Stimulated activated CD8-positive, alpha-beta memory T cell treated with anti-CD3 and anti-CD28 coated beads, Interleukin-7, amount 100 ng/mL, for 24 hours (primary cell): ENCODE measurements around the gene GARNL3.

Experiments
- DNase-seq: peaks from one replicate; pipeline ENCODE4 v3.0.0-alpha.2; 2020; ENCODE audit warnings: low read depth

The GARNL3 gene

GRCh38 chr9:127313042-127313560, 48.5 kb downstream of the GARNL3 start:
- DNase-seq = no peak

DNA sequence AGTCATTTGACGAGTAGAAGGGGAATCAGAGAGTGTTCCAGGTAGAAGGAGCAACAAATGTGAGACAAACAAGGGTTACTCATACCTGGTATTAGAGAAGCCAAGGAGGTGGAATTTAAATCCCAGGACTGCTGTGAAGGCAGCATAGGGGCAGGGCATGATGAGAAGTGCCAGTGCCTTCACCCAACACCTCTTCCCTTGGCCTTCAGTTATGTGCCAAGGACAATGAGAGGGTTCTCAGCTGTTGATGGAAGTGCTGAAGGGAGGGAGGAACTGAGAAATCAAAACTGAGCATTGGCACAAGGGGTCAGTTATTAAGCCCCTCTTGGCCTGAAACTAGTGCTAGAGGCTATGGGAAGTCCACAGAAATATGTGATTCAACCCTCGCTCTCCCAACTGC, 50.3 kb downstream of the GARNL3 start:
- DNase-seq = no peak

DNA sequence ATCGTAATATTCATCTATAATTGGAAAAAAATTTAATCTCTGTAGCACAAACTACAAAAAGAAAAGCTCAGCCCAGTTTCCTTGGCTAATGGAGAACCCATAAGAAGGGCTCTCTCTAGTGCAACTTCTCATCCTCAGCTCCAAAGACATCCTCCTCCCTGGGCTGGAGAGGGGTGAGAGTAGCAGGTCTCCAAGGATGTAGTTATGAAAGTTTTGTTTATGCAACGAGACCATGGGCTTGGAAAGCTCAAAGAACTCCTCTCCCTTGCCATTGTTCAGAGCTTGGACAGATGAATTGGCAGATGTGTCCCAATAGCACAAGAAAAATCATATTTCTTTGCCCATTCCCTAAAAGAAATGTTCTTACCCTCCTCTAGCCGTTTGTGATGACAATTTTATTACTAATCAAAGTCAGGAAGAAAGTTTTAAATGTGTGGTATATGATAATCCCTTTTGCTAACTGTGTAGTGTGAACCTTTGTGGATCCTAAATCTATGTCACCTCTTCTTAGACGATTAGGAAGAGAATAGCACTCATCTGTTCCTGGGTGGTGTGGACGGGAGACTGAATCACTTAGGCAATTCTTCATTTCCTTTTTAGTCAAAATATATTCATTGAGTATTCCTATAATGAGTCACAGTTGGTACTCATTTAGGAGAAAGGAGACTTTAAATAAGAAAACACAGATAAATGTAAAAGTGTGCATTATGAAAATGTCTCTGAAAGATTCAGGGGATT, 52.2 kb downstream of the GARNL3 start:
- DNase-seq = no peak

- DNase-seq = no peak
Observed at GRCh38 chr9:127318651-127319167, 54.1 kb downstream of the GARNL3 start.

DNA sequence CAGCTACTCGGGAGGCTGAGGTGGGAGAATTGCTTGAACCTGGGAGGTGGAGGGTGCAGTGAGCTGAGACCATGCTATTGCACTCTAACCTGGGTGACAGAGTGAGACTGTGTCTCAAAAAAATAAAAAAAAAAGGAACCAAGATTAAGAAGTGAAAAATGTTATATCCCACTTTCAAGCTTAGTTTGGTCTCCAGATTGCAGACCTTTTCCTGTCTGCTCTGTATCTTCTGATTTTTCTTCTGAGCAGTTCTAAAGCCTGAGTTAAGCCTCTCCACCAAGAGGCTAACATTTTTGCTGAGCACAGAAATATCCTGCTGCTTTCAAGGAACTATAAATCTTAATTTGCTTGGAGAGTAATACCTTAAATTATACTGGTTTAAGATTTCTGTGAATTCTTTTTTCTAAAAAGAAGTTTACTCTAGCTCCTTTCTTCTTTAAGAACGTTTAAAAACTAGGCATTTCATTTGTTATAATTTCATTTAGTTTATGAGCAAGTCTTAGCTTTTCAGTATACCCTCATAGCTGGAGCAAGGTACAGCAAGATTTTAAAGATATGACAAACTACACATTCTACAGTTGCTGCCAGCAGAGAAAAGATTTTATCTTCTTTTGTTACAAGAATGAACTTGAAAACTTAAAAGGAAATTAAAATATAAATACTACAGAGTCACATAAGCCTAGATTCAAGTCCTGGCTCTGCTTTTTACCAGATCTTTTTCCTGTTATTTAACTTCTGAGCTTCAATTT, 55.0 kb downstream of the GARNL3 start:
- DNase-seq = no peak

GRCh38 chr9:127320115-127320378, 55.5 kb downstream of the GARNL3 start:
- DNase-seq = no peak

DNA sequence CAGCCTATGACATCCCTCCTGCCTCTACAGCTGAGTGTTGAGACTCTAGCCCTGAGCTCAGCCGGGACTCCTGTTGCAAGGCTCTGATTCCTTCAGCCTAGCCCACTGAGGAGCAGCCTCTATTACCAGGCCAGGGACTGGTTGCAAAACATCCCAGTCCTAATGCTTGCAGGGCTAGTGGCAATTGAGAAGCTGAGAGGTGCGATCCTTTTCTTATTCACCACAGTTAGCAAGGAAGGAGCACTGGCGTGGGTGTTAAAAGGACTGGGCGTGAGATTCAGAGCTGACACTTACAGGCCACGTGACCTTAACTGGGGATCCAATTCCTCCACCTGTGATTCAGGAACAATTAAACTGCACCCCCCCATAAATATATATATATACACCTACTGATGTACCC, 58.8 kb downstream of the GARNL3 start:
- no peak for DNase-seq

GRCh38 chr9:127330501-127330900, 65.9 kb downstream of the GARNL3 start:
- no peak for DNase-seq

- no peak for DNase-seq
Observed at GRCh38 chr9:127333221-127334064, 68.9 kb downstream of the GARNL3 start.

- no peak for DNase-seq
Observed at GRCh38 chr9:127334725-127335124, 70.2 kb downstream of the GARNL3 start.

- no peak for DNase-seq
Observed at GRCh38 chr9:127336086-127336485, 71.5 kb downstream of the GARNL3 start.

- no peak for DNase-seq
Observed at GRCh38 chr9:127336506-127337352, 72.2 kb downstream of the GARNL3 start.

- no peak for DNase-seq
Observed at GRCh38 chr9:127340721-127341120, 76.1 kb downstream of the GARNL3 start.

GRCh38 chr9:127341152-127341551, 76.6 kb downstream of the GARNL3 start:
- DNase-seq = no peak

DNA sequence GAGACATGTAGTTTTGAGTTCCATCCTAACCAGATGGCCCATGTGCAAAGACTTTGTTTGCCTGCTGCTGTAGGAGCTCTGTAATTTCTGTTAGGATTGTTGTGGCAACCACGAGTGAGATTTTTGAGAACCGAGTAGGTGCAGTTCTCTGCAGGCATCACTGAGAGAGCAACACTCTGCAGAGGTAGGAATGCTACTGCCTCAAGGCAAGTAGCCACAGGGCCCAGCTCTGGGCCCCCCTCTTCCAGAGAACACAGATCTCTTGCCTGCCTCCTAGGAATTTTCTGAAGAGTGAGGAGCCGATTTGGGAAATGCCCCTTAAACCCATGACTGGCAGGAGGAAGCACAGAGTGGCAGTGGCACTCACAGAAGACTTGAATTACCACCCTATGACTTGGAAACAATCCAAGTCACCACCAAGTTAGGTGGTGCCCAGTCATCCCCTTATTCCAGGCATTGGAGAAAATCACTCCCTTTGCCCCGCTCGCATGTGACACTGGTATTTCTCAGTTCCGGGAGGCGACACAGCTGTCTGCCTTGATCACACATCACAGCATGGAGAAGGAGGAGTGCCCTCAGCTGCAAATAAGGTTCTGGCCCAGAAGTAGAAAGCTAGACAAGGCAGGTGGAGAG, 79.9 kb downstream of the GARNL3 start:
- DNase-seq = no peak

DNA sequence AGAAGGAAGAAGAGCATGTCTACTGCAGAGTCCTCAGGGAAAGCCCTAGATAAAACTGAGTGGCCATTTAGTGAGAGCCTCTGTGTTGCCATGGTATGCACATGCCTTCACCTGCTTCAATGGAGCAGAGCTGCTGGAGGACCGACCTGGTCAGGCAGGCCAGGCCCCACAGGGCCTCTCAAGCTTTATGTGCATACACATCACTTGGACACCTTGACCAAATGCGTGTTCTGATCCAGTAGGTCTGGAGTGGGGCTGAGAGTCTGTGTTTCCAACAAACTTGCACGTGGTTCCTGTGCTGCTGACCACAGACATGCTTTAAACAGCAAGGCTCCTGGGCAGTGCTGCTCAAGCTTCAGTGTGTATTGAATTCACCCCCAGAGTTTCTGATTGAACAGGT, 81.0 kb downstream of the GARNL3 start:
- no peak for DNase-seq

DNA sequence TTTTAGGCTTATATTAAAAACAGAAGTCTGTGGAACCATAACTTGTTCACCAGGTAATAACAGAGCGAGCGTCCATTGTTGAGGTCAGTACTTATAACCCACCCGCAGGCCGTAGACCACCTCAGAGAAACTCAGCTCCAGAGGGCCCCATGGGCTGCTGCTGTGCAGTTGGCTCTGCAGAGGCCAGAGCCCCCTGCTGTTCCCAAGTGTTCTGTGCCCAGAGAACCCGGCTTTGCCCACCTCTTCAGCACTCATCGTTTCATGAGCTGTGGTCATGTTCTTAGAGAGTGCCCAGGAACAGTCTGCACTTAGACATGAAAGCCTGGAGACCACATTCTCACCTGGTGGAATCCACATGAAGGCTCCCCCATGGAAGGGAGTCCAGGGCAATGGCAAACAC, 82.0 kb downstream of the GARNL3 start:
- DNase-seq = no peak

DNA sequence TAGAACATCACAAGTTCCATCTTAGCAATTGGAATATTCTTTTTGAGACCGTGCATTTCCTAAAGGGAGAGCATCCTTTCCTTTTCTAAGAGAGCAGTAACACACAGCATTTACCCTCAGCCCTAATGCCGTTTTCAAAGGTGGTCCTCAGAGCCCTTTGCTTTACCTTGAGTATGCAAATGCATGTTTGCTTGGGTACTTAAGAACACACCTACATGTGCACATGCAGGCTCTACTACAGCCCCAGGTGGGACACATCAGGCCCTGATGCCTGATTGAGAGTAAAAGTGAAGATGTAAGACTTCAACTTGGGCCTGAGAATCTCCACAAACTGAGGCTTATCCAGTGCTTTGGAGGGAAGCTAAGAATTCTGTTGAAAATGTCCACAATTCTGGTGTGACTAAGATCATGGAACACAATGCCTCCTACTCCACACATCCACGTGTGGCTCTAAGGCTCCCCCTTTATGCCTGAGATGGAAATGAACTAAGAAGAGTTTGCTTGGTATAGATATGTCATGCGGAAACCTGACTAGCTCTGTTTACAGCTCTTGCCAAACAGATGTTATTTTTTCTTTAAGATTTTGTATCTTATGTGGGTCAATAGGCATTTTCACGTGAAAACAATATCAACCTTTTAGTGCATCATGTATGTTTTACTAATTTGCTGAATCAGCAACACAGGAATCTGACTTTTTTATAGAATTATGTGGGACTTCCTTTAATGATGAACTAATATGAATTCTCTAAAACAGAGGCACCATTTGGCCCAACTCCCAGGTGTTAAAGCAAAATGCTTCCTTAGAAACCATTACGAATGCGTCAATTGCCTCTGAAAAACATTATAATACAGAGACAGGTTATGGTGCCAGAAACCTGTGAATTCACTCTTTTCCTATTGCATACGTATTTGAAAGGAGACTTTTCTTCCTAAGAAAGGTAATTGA, 83.5 kb downstream of the GARNL3 start:
- no peak for DNase-seq

- DNase-seq = no peak
Observed at GRCh38 chr9:127349483-127350113, 85.0 kb downstream of the GARNL3 start.
